Measurements from ENCODE around the gene CASK.

DNA sequence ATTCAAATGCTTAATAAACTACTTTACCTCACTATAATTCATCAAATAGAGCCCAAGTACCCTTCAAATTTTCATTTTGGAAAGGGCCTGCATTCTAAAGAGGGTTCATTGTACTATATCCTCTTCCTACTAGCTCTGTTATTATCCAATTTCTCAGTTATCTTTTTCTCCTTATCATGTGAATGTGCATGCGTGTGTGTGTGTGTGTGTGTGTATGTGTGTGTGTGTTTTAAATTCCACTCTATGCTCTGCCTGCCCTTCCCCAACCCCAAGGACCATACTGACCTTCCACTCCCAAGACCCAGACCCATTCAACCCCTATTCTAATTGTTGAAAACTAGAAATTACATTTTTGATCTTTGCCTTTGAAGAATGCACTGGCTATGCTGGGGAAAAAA lies 33.3 kb downstream of the CASK start:
- TF ChIP-seq, protein P1, sequence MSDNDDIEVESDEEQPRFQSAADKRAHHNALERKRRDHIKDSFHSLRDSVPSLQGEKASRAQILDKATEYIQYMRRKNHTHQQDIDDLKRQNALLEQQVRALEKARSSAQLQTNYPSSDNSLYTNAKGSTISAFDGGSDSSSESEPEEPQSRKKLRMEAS (IDR thresholded peaks at IDR 0.05; ENCODE audit: low read depth, low read length), result no peak
- TF ChIP-seq, protein P2, sequence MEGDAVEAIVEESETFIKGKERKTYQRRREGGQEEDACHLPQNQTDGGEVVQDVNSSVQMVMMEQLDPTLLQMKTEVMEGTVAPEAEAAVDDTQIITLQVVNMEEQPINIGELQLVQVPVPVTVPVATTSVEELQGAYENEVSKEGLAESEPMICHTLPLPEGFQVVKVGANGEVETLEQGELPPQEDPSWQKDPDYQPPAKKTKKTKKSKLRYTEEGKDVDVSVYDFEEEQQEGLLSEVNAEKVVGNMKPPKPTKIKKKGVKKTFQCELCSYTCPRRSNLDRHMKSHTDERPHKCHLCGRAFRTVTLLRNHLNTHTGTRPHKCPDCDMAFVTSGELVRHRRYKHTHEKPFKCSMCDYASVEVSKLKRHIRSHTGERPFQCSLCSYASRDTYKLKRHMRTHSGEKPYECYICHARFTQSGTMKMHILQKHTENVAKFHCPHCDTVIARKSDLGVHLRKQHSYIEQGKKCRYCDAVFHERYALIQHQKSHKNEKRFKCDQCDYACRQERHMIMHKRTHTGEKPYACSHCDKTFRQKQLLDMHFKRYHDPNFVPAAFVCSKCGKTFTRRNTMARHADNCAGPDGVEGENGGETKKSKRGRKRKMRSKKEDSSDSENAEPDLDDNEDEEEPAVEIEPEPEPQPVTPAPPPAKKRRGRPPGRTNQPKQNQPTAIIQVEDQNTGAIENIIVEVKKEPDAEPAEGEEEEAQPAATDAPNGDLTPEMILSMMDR (IDR thresholded peaks at IDR 0.05; ENCODE audit: low read depth, low read length), result no peak
